Tibial artery (tissue), 4 donors: Measurements from ENCODE around the gene WFS1.

ENCODE experiments used
- DNase-seq, 2 donors: peaks; one replicate each; pipeline ENCODE4 v3.0.0-alpha.2; 2019
- H3K27ac ChIP-seq, 2 donors: fragments of 200-600 bp; sonication (generic) in 1 of 2; 1 replicate in 1 of 2; 2 replicates in 1 of 2; pipeline ENCODE4 v1.5.1; 2018 to 2019; ENCODE audit warnings: mild to moderate bottlenecking in 1 of 2
- H3K27me3 ChIP-seq, 2 donors: fragments of 200-600 bp; sonication (generic) in 1 of 2; one replicate each; pipeline versions ENCODE4 v1.5.1 to v1.6.0; 2016 to 2019
- H3K36me3 ChIP-seq, 3 donors: fragments of 200-600 bp; sonication (generic) in 2 of 3; one replicate each; pipeline ENCODE4 v1.5.1; 2016 to 2019; ENCODE audit warnings: mild to moderate bottlenecking in 2 of 3
- H3K4me1 ChIP-seq, 4 donors: fragments of 200-600 bp; sonication (generic) in 2 of 4; 1 replicate in 3 of 4; 2 replicates in 1 of 4; pipeline ENCODE4 v1.5.1; 2016 to 2019
- H3K4me3 ChIP-seq, 2 donors: fragments of 200-600 bp; sonication (generic) in 1 of 2; 1 replicate in 1 of 2; 2 replicates in 1 of 2; pipeline ENCODE4 v1.5.1; 2018 to 2019; ENCODE audit warnings: mild to moderate bottlenecking in 2 of 2
- H3K9me3 ChIP-seq, 3 donors: fragments of 200-600 bp; sonication (generic) in 1 of 3; one replicate each; pipeline ENCODE4 v1.5.1; 2016 to 2019
- CTCF ChIP-seq, 2 experiments: fragments of 200-600 bp in 1 of 2; fragments of 450-650 bp in 1 of 2; IDR thresholded peaks; one replicate each; pipeline ENCODE4 v1.5.1; 2017 to 2019; ENCODE audit warnings: antibody characterized with exemption in 2 of 2, mild to moderate bottlenecking in 1 of 2, moderate library complexity in 1 of 2
- intact Hi-C: fragments of 100-400 bp; cut with DNase I; formaldehyde crosslinking; loops from one replicate; pipeline ENCODE4 v1.15.0; 2023; ENCODE audit warnings: low total_unique reads

Gene WFS1

GRCh38 chr4:6263526-6264224 lies 6.0 kb upstream of the WFS1 start:
- Histone ChIP-seq H3K4me3 (no peak overlapping the region), H3K9me3 (no peaks in the 10 kb centered on the region), H3K27me3 (peaks cover 0 to 20% of the 10 kb centered on the region in 2 donors), H3K4me1 (no peaks in the 10 kb centered on the region), H3K36me3 (no peaks in the 10 kb centered on the region), H3K27ac (no peak overlapping the region)
- intact Hi-C loops: loop anchor here (10.0 kb wide), 1 partner anchor 311 kb away; the partner anchor contains the start of gene MAN2B2
- no peak for DNase-seq
- no peak for TF ChIP-seq CTCF (IDR thresholded peaks at IDR 0.05)

DNA sequence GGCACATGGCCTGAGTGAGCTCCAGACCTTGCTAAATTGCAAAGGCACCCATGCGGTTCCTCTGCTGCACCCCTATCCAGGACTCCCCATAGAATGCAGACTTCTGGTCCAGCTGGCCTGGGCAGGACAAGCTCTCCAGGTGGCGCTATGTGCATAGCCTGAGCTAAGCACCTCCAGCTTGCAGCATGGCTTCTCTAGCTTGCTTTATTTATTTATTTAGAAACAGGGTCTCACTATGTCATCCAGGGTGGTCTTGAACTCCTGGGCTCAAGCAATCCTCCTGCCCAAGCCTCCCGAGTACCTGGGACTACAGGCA lies 5.5 kb upstream of the WFS1 start:
- H3K9me3 ChIP-seq: no peaks in the 10 kb centered on the region
- H3K27me3 ChIP-seq: peaks cover 0 to 16% of the 10 kb centered on the region in 2 donors
- H3K36me3 ChIP-seq: no peaks in the 10 kb centered on the region
- H3K4me3 ChIP-seq: no peak overlapping the region
- peaks cover 0 to 4% (median 4%) of the 10 kb centered on the region in 4 donors for H3K4me1 ChIP-seq
- no peak overlapping the region for H3K27ac ChIP-seq
- TF ChIP-seq CTCF (IDR thresholded peaks at IDR 0.05): peak; percentile 42 to 45
- no peak for DNase-seq
- intact Hi-C loops: loop anchor here (10.0 kb wide), 1 partner anchor 311 kb away; the partner anchor contains the start of gene MAN2B2

GRCh38 chr4:6265546-6265945 lies 4.1 kb upstream of the WFS1 start:
- Histone ChIP-seq H3K27ac (no peak overlapping the region), H3K36me3 (no peaks in the 10 kb centered on the region), H3K4me3 (no peak overlapping the region), H3K9me3 (no peaks in the 10 kb centered on the region), H3K27me3 (peaks cover 0 to 16% of the 10 kb centered on the region in 2 donors), H3K4me1 (peaks cover 0 to 10% (median 5%) of the 10 kb centered on the region in 4 donors)
- no peak for TF ChIP-seq CTCF (IDR thresholded peaks at IDR 0.05)
- DNase-seq: no peak
- intact Hi-C loops: loop anchor here (10.0 kb wide), 1 partner anchor 309 kb away; the partner anchor contains the start of gene MAN2B2

DNA sequence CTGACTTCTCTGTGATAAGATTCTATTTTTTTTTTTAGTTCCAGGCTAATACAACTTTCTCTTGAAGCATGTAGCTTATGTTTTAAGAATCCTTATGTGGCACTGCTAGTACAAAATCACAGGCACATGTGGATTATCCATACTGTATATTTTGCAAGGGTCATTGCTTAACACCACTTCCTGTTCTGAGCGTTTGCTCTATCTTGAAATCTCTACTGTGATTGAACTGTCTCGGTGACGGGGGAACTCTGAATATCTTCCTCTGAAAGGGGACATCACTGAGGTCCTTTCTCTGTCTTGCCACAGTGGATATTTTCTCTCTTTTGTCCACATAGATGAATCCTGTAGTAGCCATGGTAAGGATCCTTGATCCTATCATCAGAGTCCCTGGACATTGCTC lies 2.1 kb upstream of the WFS1 start:
- TF ChIP-seq CTCF (IDR thresholded peaks at IDR 0.05): no peak
- Histone ChIP-seq H3K27me3 (peaks cover 0 to 4% of the 10 kb centered on the region in 2 donors), H3K4me3 (no peak overlapping the region), H3K4me1 (peaks cover 0 to 30% (median 24%) of the 10 kb centered on the region in 4 donors), H3K9me3 (no peaks in the 10 kb centered on the region), H3K36me3 (no peaks in the 10 kb centered on the region), H3K27ac (no peak overlapping the region)
- no peak for DNase-seq
- intact Hi-C loops: loop anchor here (10.0 kb wide), 1 partner anchor 307 kb away; the partner anchor contains the start of gene MAN2B2

GRCh38 chr4:6268650-6269615 lies 717 bp upstream of the WFS1 start:
- no peak for TF ChIP-seq CTCF (IDR thresholded peaks at IDR 0.05)
- peak overlapping the region; percentile 33 to 84 for H3K4me3 ChIP-seq
- peak overlapping the region; percentile 39 to 51 for H3K27ac ChIP-seq
- no peak for DNase-seq
- H3K9me3 ChIP-seq: no peaks in the 10 kb centered on the region
- intact Hi-C loops: loop anchor here (10.0 kb wide), 1 partner anchor 306 kb away; the partner anchor contains the start of gene MAN2B2
- no peaks in the 10 kb centered on the region for H3K27me3 ChIP-seq
- H3K36me3 ChIP-seq: no peaks in the 10 kb centered on the region
- H3K4me1 ChIP-seq: peaks cover 0 to 44% (median 38%) of the 10 kb centered on the region in 4 donors
